ENCODE data around the gene TENM4. TPM values are rescaled to one million over a fixed set of nuclear protein-coding genes. Genes with fewer than 3 reads are reported as not detected.

The TENM4 gene
- total RNA-seq, 4 donors from 2014 or later = 7.7 to 39.3 (median 16.1) TPM

Small RNAs within 50 kb of the gene (small RNA-seq; reads per million reads assigned to genes)
- 0 reads per million in 4 donors for gene MIR5579
- gene MIR708 = 12.4 to 42.0 (median 23.8) reads per million in 4 donors
